SJSA1 (cell line): ENCODE data around the gene ONECUT3. TPM values are rescaled to one million over a fixed set of nuclear protein-coding genes. Genes with fewer than 3 reads are reported as not detected.

Source experiments
- total RNA-seq: library from RNA; depleted of rRNA; stranded (reverse); fragments of >200 nt; shearing (Covaris generic); gene quantifications from 2 replicates; pipeline ENCODE4 v1.2.3, GENCODE V29; 2014; rRNA removed

The ONECUT3 gene
- total RNA-seq, 1 experiment from 2014 or later: not detected

Other genes with a start within 250 kb of the ONECUT3 start
- 2.6 and 4.0 TPM in 2 replicates for gene ADAMTSL5, start 240.5 kb upstream of the ONECUT3 start, total RNA-seq
- not detected in 2 replicates for gene PLK5, start 229.4 kb upstream of the ONECUT3 start, total RNA-seq
- 109 and 116 TPM in 2 replicates for gene MEX3D, start 185.2 kb upstream of the ONECUT3 start, total RNA-seq
- 128 and 130 TPM in 2 replicates for gene MBD3, start 160.6 kb upstream of the ONECUT3 start, total RNA-seq
- gene UQCR11, start 148.0 kb upstream of the ONECUT3 start, total RNA-seq: 60.1 and 83.4 TPM in 2 replicates
- gene TCF3, start 100.9 kb upstream of the ONECUT3 start, total RNA-seq: 128 and 245 TPM in 2 replicates
- gene ATP8B3, start 58.8 kb downstream of the ONECUT3 start, total RNA-seq: 2.7 and 3.8 TPM in 2 replicates
- gene REXO1, start 95.0 kb downstream of the ONECUT3 start, total RNA-seq: 14.1 and 36.2 TPM in 2 replicates
- gene KLF16, start 110.1 kb downstream of the ONECUT3 start, total RNA-seq: 5.6 and 8.7 TPM in 2 replicates
- 91.9 and 101 TPM in 2 replicates for gene ABHD17A, start 132.0 kb downstream of the ONECUT3 start, total RNA-seq
- gene ADAT3, start 151.9 kb downstream of the ONECUT3 start, total RNA-seq: 2.4 and 9.1 TPM in 2 replicates
- 47.3 and 89.8 TPM in 2 replicates for gene SCAMP4, start 151.9 kb downstream of the ONECUT3 start, total RNA-seq
- 31.9 and 63.4 TPM in 2 replicates for gene CSNK1G2, start 187.7 kb downstream of the ONECUT3 start, total RNA-seq